HG02852 (cell line): ENCODE measurements around the gene TOP2A.
"Not testable (repeated sequence)": the region's sequence is repeated elsewhere in the genome, so short reads cannot be mapped to it uniquely, and the experiment has no call there.

ENCODE experiments used
- ATAC-seq: cut with Tn5 transposase; IDR thresholded peaks from one replicate; pipeline ENCODE4 v1.9.1; 2021; ENCODE audit warnings: mild to moderate bottlenecking, moderate library complexity; ENCODE audit not compliant: unreplicated experiment

TOP2A gene

DNA sequence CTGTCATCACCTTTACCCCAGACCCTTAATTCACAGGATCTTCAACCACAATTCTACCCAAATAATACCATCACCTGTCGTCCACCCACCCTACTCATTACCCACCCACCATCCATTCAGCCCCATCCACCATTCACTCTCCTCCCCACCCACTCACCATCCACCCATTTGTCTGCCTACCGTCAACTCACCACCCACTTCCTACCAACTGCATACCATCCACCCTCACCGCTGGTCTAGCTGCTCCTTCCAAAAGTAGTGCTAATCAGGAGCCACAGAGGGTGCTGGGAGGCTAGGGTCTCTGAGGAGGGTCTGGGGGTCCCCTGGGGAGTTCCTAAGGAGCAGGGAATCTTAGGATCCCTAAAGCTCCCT is 13.5 kb upstream of the TOP2A start:
- ATAC-seq: no peak

DNA sequence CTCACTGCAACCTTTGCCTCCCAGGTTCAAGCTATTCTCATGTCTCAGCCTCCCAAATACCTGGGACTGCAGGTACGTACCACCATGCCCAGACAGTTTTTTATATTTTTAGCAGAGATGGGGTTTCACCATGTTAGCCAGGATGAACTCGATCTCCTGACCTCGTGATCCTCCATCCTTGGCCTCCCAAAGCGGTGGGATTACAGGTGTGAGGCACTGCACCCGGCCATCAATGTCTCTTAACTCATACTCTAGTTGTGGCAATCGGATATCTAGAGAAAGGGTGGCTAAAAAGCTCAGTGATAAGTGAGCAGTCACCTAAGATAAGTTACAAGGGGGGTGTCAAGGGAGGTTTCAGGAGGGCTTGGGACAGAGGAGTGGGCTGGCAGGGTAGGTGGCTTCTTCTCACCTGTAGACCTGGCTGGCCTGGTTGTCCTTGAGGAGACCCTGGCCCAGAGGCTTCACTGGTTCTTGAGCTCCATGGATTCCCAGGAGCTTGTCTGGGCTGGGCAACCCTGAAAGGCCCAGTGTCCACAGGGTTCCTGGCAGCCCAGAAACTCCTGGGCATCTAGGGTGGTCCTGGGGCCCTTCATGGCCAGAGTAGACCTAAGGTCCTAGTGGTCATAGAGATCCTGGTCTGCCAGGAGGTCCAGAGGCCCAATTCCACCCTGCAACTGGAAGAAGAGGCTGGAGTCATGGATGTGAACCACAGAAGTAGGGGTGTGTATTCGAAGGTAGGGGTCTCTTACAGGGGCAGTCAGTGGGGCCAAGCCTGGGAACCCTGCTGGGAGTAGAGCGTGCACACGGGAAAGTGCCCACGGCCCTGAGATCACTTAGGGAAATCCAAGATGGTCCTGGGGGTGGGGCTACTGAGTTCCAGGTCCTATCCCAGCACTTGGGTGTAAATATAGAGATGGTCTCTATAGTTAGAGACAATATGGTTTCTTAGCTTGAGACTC is 12.9 kb upstream of the TOP2A start:
- no peak for ATAC-seq

DNA sequence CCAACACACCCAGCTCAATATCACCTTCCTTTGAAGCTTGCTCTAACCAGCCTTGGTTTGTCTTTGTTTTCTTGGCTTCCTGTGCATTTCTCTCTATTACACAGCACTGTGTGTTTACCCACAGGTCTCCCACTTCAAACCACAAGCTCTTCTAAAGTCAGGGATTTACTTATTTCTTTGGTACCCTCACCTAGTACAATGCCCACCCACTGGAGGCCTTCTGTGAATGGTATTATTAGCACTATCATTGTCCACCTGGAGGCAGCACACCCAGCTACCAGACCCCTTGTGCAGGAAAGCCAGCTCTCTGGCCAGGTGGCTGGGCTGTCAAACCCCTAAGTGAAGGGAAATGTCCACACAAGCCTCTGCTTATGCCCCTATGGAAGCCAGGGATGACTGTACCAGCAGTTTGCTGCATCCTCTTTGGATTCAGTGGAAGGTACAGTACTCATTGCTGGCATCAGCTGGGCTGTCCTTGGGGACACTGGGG is 9.4 kb upstream of the TOP2A start:
- no peak for ATAC-seq

DNA sequence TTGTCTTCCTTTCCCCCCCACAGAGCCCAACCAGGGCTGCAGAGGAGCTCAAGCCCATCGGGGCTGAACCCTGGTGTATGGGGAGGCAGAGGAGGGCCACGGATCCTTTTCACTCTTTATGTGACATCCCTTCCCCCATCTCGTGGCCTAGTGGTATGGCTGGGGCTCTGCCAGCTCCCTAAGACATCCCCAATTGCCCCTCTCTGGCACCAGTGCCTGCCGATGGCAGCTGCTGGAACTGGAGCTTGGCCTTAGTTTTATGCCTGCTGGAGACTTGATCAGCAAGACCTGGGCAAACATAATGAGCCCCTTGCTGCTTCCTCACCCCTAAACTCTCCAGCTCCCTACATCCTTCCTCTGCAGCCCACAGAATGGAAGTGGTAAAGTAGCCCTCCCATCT is 8.0 kb upstream of the TOP2A start:
- no peak for ATAC-seq

DNA sequence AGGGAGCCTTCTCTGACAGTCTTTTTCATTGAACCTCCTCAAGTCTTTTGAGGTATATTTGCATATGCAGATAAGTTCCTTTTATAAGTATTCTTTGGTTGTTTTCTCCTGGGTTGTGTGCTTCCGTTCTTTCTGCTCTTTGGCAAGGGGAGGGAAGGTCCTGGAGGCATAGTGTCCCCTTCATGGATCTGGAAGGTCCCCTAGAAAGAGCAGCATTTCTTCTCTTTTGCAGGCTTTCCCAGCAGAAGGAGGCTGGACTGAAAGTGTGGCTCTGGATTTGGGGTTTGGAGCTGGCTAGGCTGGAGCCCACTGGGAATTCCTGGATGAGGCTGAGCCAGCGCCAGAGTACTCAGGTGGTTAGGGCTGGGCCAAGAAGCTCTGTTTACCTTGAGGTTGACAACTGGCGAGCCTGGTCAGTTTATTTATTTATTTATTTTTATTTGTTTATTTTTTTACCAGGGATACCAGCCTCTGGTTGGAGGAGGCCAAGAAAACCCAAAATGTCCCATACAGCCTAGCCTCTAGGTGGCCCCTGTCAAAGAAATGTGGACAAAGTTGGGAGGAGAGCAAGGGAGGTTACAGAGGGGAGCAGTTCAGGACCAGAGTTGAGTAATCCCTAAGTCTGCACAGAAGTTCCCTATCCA is 5.4 kb upstream of the TOP2A start:
- no peak for ATAC-seq

DNA sequence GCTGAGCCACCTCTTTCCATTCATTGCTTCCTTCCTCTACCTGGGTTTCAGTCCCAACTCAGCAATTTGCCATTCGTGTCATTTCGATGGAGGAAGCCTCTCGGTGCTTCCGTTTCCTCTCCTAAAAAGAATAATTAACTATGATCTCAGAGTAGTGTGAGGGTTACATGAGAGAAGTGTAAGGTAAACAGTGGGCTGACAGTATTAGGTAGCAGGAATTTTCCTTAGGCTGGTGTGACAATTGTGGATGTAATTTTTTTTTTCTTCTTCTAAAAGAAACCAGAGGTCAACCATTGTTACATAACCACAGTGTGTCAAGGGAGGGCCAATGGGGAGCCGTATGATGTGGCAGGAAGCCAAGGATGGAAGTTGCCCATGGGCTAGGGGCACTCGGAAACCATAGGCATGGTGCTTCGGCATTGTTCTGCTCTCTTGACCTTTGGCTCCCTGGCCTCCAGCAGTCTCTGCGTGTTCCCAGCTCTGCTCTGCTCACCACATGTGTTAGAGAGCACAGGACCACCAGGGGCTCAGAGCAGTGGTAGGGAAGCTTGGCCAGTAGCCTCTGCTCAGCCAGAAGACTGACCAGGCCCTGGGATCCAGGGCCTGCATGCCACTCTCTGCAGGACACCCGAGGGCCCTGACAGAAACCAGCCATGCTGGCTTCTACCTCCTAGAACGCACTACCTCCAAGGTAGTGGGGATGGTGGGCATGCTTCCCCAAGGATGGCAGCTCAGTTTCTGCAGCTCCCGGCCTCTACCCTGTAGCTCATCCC is 2.0 kb upstream of the TOP2A start:
- ATAC-seq: no peak

DNA sequence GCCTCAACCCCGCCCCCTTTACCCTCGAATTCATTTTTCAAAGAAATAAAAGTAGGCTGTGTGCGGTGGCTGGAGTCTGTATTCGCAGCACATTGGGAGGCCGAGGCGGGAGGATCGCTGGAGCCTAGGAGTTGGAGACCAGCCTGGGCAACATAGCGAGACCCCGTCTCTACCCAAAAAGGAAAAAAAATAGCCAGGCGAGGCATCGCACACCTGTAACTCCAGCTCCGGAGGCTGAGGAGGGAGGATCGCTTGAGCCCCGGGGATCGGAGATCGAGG is 671 bp upstream of the TOP2A start:
- no peak for ATAC-seq

DNA sequence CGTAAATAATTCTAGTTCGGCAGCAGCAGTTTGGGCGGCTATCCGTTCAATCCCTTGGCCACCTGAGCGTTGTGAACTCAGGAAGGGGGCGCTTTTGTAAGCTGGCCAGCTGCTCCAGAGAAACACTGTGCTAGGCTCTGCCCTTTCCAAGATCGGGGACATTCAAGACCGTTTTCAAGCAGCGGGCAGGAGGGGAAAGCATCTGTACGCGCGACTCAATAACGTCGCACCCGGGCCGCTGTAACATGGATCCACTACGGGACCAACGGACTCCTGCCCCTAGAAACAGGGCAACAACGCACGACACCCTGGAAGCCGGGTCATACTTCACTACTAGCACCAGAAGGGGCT is 463 bp downstream of the TOP2A start:
- ATAC-seq: no peak

DNA sequence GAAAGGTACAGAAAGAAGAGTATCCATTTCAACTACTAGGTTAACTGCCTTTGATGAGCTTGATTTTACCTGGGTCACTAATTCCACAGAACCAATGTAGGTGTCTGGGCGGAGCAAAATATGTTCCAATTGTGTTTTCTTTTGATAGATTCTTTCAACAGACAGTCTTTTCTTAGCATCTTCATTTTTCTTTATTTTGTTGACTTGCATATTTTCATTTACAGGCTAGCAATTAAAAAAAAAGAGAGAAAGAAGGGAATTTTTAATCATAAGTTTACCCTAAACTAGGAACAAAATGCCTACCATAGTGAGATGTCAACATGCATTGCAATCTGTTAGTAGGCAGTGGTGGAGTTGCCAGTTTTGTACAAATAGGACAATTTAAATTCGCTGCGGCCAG is 1.0 kb downstream of the TOP2A start:
- ATAC-seq: no peak

DNA sequence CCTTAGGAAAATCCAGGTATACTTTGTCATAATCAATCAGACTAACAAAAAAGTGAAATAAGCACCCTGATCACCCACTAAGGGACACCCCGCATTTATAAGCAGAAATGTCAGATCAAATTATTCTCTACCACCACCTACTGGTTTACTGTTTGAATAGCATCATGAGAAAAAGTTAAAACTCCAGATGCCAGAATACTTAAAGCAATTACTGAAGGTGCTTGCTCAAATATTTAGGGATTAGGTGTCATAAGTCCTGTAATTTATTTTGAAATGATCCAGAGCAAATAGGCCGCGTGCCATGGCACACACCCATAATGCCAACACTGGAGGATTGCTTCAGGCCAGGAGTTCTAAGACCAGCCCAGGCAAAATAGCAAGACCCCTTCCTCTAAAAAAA is 2.3 kb downstream of the TOP2A start:
- ATAC-seq: no peak

DNA sequence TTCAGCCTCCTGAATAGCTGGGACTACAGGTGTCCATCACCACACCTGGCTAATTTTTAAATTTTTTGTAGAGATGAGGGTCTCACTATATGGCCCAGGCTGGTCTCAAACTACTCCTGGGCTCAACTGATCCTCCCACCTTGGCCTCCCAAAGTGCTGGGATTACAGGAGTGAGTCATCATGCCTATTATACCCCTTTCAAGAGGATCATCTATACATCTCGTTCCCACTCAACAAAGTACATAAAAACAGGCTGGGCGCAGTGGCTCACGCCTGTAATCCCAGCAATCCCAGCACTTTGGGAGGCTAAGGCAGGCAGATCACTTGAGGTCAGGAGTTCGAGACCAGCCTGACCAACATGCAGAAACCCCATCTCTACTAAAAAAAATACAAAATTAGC is 3.4 kb downstream of the TOP2A start:
- not testable (repeated sequence) for ATAC-seq

DNA sequence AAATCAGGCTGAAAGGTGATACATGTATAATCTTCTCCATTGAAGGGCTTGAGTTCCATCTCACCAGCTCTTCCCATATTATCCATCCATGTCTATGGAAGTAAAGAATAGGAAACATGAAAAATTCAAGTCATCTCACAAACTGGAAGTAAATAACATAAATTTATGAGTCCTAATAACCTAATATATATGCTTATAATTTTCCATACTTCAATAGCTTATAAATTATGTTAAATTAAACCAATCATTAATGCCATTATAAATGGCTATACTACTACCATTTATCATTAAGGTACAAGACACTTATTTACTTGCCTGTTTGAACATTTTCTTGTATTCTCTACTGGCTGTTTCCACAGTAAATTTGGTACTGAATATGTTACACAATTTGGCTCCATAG is 4.8 kb downstream of the TOP2A start:
- ATAC-seq: no peak

DNA sequence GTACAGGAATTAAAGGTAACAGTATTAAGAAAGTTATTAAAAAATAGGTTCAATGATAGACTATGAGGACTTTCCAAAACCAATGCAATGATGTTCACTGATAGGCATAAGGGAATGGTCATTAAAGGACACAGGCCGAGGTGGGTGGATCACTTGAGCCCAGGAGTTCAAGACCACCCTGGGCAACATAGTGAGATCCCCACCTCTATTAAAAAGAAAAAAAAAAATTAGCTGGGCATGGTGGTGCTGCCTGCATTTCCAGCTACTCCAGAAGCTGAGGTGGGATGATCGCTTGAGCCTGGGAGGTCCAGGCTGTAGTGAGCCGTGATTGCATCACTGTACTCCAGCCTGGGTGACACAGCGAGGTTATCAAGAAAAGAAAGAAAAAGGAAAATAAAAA is 5.9 kb downstream of the TOP2A start:
- ATAC-seq: no peak

DNA sequence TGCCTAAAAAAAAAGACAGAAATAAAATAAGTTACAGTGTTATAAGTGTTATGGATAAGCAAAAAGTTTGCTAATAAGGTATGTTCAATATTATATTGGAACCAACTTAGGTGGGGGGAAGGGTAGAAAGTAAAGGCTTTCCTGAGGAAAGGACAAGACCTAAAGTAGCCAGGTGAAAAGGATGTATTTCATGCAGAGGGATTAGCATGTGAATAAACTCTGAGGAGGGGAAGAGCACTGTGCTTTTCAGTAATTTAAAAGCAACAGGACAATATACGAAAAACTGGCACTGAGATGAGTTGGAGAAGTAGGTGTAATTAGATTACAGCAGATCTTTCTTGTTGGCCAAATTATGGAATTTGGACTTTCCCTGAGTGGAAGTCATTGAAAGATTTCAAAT is 7.6 kb downstream of the TOP2A start:
- ATAC-seq: no peak

DNA sequence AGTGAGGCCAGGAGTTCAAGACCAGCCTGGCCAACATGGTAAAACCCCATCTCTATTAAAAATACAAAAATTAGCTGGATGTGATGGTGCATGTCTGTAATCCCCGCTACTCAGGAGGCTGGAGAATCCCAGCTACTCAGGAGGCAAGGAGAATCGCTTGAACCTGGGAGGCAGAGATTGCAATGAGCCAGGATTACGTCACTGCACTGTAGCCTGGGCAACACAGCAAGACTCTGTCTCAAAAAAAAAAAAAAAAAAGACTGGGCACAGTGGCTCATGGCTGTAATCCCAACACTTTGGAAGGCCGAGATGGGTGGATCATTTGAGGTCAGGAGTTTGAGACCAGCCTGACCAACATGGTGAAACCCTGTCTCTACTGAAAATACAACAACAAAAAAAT is 8.2 kb downstream of the TOP2A start:
- not testable (repeated sequence) for ATAC-seq

DNA sequence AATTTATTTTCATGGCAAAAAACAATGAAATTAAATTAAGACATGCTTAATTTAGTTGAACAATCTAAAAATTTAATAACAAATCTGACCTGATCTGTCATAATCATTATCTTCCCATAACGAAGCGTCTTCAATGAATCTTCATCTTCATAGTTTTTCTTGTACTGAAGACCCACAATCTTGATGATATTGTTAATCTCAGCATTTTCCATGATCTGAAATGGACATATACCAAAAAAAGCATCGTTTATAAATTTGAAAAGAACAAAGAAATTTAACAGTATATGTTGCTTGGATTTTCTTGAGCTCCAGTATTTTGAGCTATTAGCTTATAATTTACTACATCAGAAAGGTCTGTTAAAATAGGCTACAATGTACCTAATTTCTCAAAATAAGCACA is 10.2 kb downstream of the TOP2A start:
- ATAC-seq: no peak

DNA sequence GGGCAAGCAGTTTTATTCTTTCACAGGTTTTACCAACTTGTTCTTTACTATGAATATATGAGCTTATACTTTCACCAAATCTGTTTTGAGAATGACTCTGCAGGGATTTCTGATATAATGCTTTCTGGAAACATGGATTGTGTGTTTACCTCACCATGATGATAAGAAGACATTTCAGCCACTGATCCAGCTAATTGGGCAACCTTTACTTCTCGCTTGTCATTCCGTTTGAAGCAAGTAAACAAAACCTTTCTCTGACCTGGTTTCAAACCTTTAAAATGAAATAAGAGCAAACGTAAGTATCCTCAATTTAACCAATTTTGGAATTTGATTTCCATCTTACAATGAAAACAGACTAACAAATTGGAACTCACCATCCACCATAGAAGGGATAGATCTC is 13.7 kb downstream of the TOP2A start:
- no peak for ATAC-seq

DNA sequence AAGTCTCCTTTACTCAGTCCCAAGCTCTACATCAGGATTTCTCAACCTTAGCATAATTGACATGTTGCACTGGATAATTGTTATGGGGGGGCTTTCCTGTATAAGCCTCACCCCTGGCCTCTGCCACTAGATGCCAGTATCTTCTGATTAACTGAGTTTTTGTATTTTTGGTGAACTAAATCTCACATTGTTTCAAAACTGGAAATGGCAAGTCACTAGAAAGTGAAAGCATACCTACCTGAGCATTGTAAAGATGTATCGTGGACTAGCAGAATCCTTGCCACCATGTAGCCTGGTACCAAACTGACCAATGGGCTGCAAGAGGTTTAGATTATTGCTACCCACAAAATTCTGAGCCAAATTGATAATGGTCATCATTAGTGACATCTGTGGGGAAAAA is 15.0 kb downstream of the TOP2A start:
- no peak for ATAC-seq

DNA sequence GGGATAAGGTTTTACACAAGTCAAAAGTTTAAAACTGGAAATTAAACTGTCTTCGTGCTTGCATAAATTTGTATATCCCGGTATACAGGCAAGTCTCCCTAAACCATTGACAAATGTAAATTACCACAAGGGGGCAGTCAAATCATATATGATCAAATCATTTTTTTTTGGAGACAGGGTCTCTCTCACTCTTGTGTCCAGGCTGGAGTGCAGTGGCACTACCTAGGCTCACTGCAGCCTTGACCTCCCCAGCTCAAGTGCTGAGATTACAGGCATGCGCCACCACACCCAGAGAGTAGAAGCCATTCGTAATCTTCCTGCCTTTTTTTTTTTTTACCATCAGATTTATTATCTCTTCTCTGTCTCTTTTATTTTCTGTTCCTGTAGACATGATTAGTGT is 18.5 kb downstream of the TOP2A start:
- no peak for ATAC-seq

DNA sequence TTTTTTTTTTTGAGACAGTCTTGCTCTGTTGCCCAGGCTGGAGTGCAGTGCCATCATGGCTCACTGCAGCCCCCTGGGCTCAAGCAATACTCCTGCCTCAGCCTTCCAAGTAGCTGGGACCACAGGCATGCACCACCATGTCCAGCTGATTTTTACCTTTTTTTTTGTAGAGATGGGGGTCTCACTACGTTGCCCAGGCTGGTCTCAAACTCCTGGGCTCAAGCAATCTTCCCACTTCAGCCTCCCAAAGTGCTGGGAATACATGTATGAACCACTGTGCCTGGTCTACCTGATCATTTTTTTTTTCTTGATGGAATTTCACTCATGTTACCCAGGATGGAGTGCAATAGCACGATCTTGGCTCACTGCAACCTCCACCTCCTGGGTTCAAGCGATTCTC is 31.1 kb downstream of the TOP2A start:
- ATAC-seq: not testable (repeated sequence)

DNA sequence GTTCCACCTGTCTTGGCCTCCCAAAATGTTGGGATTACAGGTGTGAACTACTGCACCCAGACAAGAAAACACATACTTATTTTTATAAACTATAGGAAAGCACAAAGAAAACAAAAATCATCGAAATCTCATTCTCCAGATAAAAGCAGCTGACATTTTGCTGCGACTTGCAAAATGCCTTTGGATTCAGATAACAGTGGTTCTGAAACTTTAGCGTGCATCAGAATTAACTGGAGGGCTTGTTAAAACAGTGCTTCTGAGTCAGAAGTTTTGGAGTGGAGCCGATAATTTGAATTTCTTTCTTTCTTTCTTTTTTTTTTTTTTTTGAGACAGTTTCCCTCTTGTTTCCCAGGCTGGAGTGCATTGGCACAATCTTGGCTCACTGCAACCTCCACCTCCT is 35.4 kb downstream of the TOP2A start:
- ATAC-seq: no peak

DNA sequence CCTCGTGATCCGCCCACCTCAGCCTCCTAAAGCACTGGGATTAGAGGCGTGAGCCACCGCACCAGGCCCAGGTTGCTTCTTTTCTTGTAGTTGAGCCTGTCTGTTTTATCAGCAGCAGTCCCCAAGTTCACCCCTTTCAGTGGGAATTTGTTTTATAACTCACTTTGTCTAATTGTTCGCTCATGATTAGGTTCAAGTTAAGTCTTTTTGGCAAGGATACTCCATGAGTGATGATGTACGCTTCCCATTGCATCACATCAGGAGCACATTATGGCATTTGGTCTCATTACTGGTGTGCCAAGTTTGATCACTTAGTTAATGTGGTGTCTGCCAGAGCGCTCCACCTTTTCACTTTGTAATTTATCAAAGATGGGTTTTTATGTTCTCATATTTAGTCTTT is 38.7 kb downstream of the TOP2A start:
- no peak for ATAC-seq
